SJCRH30 (cell line): Measurements from ENCODE around the gene SLC25A36. TPM values are rescaled to one million over a fixed set of nuclear protein-coding genes. Genes with fewer than 3 reads are reported as not detected.

ENCODE experiments used
- DNase-seq, 2 experiments: peaks; one replicate each; pipeline ENCODE4 v3.0.0-alpha.2; 2015 to 2020
- H3K27ac ChIP-seq: fragments of 250-450 bp; sonication (Bioruptor Pico); 2 replicates; pipeline ENCODE4 v1.5.1; 2020; ENCODE audit warnings: mild to moderate bottlenecking, moderate library complexity
- H3K27me3 ChIP-seq: fragments of 250-450 bp; sonication (Bioruptor Pico); 2 replicates; pipeline ENCODE4 v1.5.1; 2020; ENCODE audit warnings: mild to moderate bottlenecking, moderate library complexity
- H3K36me3 ChIP-seq: fragments of 250-450 bp; sonication (Bioruptor Pico); 2 replicates; pipeline ENCODE4 v1.5.1; 2020; ENCODE audit warnings: mild to moderate bottlenecking, moderate library complexity
- H3K4me1 ChIP-seq: fragments of 250-450 bp; sonication (Bioruptor Pico); 2 replicates; pipeline ENCODE4 v1.5.1; 2020; ENCODE audit warnings: mild to moderate bottlenecking, moderate library complexity
- H3K4me3 ChIP-seq: fragments of 250-450 bp; sonication (Bioruptor Pico); 2 replicates; pipeline ENCODE4 v1.5.1; 2020; ENCODE audit warnings: mild to moderate bottlenecking, moderate library complexity
- H3K9me3 ChIP-seq: fragments of 250-450 bp; sonication (Bioruptor Pico); replicated peaks from 2 replicates; pipeline ENCODE4 v1.5.1; 2020; ENCODE audit warnings: mild to moderate bottlenecking, moderate library complexity
- total RNA-seq: library from RNA; depleted of rRNA; stranded (reverse); fragments of >200 nt; shearing (Covaris generic); gene quantifications from 2 replicates; pipeline ENCODE4 v1.2.3, GENCODE V29; 2014; rRNA removed

The SLC25A36 gene, protein sequence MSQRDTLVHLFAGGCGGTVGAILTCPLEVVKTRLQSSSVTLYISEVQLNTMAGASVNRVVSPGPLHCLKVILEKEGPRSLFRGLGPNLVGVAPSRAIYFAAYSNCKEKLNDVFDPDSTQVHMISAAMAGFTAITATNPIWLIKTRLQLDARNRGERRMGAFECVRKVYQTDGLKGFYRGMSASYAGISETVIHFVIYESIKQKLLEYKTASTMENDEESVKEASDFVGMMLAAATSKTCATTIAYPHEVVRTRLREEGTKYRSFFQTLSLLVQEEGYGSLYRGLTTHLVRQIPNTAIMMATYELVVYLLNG
- 103 and 117 TPM in 2 replicates for total RNA-seq

GRCh38 chr3:140941434-140942220 is at the start of gene SLC25A36:
SLC25A36 (plus strand) TSS chr3:140941836; CDS start chr3:140942055, 219 bp downstream.
- peak; percentile 98 to 99 for DNase-seq
- peak within 1 kb of the TSS; percentile 96 for H3K27ac ChIP-seq
- H3K36me3 ChIP-seq = no peaks in the 10 kb centered on the region; the same call in 1 of the 2 replicates

DNA sequence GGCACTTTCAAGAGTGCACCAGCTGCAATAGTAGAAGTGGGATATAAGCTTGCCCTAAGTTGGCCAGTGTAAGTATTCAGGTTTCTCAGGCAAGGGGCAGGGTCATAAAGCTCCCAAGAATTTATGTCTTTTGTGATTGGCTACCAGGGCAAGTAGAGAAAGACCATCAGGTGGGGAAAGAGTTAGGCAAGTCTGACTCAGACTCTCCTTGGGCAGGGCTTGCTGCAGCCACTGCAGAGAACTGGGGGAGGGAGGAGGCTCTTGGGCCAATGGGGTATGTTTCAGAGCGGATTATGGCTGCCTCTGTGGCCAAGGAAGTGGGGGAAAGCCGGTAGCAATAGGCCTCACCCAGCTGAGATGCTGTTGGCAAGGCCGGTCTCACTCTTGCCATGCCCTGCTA is 44.6 kb upstream of the SLC25A36 start:
- H3K9me3 ChIP-seq = no peaks in the 10 kb centered on the region
- 0 out of 2 replicates have a peak, but pooled peaks cover 2% of the 10 kb centered on the region for H3K4me1 ChIP-seq
- no peak for DNase-seq
- H3K27me3 ChIP-seq = no peaks in the 10 kb centered on the region
- H3K27ac ChIP-seq = no peak overlapping the region
- no peak overlapping the region for H3K4me3 ChIP-seq
- H3K36me3 ChIP-seq = no peaks in the 10 kb centered on the region

More at GRCh38 chr3:140941434-140942220, at the start of gene SLC25A36:
- H3K9me3 ChIP-seq = no peaks in the 10 kb centered on the region
- H3K4me1 ChIP-seq = no peaks in the 10 kb centered on the region
- peak within 1 kb of the TSS; percentile 88 for H3K4me3 ChIP-seq
- H3K27me3 ChIP-seq = no peaks in the 10 kb centered on the region

DNA sequence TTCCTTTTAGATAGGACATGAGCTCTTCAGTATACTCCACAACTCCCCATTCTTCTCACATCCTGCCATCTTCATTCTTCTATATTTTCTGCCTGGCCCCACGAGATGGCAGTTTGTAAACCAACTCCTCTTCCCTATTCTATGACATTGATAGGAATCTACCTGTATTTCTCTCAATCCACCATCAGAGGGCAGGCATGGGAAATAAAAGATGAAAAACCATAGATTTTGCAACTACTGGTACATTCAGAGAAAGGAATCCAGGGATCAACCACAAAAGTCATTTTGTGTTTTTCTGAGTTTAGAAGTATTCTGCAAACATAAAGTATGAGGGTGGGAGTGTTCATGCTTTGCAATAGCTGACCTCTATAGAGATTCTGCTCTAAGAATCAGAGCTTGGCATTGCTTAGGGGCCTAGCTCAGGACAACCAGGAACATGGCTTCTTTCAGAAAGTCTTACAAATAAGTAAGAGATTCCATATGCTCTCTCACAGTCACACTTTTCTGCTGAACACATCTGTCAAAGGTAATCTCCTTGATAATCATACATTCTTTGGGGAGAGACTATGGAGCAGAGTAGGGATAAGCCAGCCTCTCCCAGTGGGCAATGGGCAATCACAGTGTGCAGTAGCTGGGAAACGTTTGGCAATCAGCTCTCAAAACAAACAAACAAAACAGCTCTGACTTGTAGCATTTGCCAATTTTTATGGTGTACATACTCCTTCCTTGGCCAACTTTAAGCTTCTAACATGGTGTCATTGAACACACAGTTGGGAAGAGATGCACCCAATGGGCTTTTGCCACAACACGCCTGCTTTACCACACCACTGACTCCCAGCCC is 43.1 kb upstream of the SLC25A36 start:
- Histone ChIP-seq H3K4me1 (0 out of 2 replicates have a peak, but pooled peaks cover 2% of the 10 kb centered on the region), H3K4me3 (no peak overlapping the region), H3K27me3 (no peaks in the 10 kb centered on the region), H3K27ac (no peak overlapping the region), H3K36me3 (no peaks in the 10 kb centered on the region), H3K9me3 (no peaks in the 10 kb centered on the region)
- DNase-seq = peak; percentile 36 to 83

GRCh38 chr3:140899363-140899762 is 42.3 kb upstream of the SLC25A36 start:
- peak; percentile 37 to 59 for DNase-seq

GRCh38 chr3:140902791-140903190 is 38.8 kb upstream of the SLC25A36 start:
- Histone ChIP-seq H3K36me3 (no peaks in the 10 kb centered on the region), H3K9me3 (no peaks in the 10 kb centered on the region), H3K4me1 (0 out of 2 replicates have a peak, but pooled peaks cover 2% of the 10 kb centered on the region), H3K27ac (no peak overlapping the region), H3K4me3 (no peak overlapping the region), H3K27me3 (peaks cover 4% of the 10 kb centered on the region; the same call in 1 of the 2 replicates)
- no peak for DNase-seq

More at GRCh38 chr3:140899363-140899762, 42.3 kb upstream of the SLC25A36 start:
- Histone ChIP-seq H3K4me3 (no peak overlapping the region), H3K9me3 (no peaks in the 10 kb centered on the region), H3K4me1 (0 out of 2 replicates have a peak, but pooled peaks cover 2% of the 10 kb centered on the region), H3K27ac (no peak overlapping the region), H3K27me3 (no peaks in the 10 kb centered on the region), H3K36me3 (no peaks in the 10 kb centered on the region)

DNA sequence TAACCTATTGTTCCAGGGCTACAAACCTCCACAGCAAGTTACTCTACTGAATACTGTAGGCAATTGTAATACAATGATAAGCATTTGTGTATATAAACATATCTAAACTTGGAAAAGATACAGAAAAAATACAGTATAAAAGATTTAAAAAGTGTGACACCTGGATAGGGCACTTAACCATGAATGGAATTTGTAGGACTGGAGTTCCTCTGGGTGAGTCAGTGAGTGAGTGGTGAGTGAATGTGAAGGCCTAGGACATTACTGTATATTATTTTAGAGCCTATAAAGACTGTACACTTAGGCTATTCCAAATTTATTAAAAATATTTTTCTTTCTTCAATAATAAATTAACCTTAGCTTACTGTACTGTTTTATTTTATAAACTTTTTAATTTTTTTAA is 38.4 kb upstream of the SLC25A36 start:
- H3K4me1 ChIP-seq = 0 out of 2 replicates have a peak, but pooled peaks cover 2% of the 10 kb centered on the region
- H3K4me3 ChIP-seq = no peak overlapping the region
- no peak overlapping the region for H3K27ac ChIP-seq
- no peaks in the 10 kb centered on the region for H3K36me3 ChIP-seq
- peaks cover 4% of the 10 kb centered on the region; the same call in 1 of the 2 replicates for H3K27me3 ChIP-seq
- DNase-seq = no peak
- H3K9me3 ChIP-seq = no peaks in the 10 kb centered on the region

DNA sequence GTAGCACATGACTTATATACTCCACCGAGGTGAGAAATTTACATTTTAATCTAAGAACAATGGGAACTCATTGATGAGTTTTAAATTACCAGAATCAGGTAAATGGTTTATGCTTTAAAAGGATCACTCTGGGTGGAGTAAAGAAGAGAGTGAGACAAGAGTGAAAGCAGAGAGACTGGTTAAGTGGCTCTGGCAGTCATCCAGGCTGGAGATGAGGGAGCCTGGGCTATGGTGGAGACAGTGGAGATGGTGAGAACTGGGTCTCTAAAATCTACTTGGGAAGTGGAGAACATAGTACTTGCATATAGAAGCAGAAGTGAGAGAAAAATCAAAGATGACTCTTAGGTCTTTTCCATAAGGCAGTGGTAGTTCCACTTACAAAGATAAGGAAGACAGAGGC is 37.1 kb upstream of the SLC25A36 start:
- Histone ChIP-seq H3K9me3 (no peaks in the 10 kb centered on the region), H3K4me1 (no peaks in the 10 kb centered on the region), H3K27me3 (peaks cover 4% of the 10 kb centered on the region; the same call in 1 of the 2 replicates), H3K27ac (no peak overlapping the region), H3K36me3 (no peaks in the 10 kb centered on the region), H3K4me3 (no peak overlapping the region)
- DNase-seq = no peak

- DNase-seq = no peak
- Histone ChIP-seq H3K4me1 (no peaks in the 10 kb centered on the region; the same call in 1 of the 2 replicates), H3K36me3 (no peaks in the 10 kb centered on the region), H3K9me3 (no peaks in the 10 kb centered on the region), H3K27me3 (peaks cover 4% of the 10 kb centered on the region; the same call in 1 of the 2 replicates), H3K4me3 (no peak overlapping the region), H3K27ac (no peak overlapping the region)
These were observed 36.1 kb upstream of the SLC25A36 start for GRCh38 chr3:140905559-140905958.

GRCh38 chr3:140906785-140907184 is 34.9 kb upstream of the SLC25A36 start:
- Histone ChIP-seq H3K27me3 (peaks cover 4% of the 10 kb centered on the region; the same call in 1 of the 2 replicates), H3K4me1 (peaks cover 12% of the 10 kb centered on the region), H3K9me3 (no peaks in the 10 kb centered on the region), H3K36me3 (no peaks in the 10 kb centered on the region), H3K27ac (no peak overlapping the region), H3K4me3 (no peak overlapping the region)
- DNase-seq = no peak

DNA sequence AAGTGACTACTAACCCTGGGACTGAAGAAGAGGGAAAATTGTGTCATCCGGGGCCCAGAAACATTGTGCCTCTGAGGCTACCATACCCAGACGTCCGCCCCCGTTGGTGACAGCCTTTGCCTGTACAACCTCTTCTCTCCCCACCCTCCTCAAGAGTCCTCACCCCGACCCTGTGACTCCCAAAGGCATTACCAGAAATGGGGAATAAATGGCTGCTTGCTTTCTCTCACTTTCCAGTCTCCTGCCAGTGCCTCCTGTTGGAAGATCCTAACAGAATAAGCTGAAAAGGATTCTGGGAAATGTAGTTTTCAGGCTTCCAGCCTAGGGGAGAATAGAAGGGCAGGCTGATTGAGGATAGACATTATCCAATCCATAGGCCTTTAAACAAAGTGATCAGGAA is 30.8 kb upstream of the SLC25A36 start:
- Histone ChIP-seq H3K4me3 (peak overlapping the region; percentile 37), H3K27me3 (no peaks in the 10 kb centered on the region), H3K27ac (no peak overlapping the region), H3K4me1 (peaks cover 14% of the 10 kb centered on the region), H3K9me3 (no peaks in the 10 kb centered on the region), H3K36me3 (no peaks in the 10 kb centered on the region)
- DNase-seq = peak; percentile 21 to 72

DNA sequence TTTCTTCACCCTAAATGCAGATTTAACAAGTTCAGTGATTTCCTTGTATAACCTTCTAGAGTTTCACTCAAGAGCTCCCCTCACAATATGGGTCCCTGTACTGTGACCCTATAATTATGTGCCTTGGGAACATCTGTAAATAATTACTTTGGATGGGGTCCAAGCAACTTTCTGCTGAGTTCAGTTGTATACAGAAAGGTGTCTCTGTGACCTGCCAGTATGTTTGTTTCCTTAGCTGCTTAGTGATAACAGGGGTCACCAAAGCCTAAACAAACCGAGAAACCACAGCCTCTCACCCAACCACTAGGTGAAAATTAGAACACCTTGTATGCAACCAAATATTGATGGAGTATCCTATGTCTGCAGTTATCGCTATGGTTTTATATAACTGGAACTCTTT is 29.8 kb upstream of the SLC25A36 start:
- Histone ChIP-seq H3K27me3 (no peaks in the 10 kb centered on the region), H3K36me3 (no peaks in the 10 kb centered on the region), H3K27ac (no peak overlapping the region), H3K4me1 (peaks cover 14% of the 10 kb centered on the region), H3K9me3 (no peaks in the 10 kb centered on the region), H3K4me3 (no peak overlapping the region)
- DNase-seq = peak; percentile 17 to 71

DNA sequence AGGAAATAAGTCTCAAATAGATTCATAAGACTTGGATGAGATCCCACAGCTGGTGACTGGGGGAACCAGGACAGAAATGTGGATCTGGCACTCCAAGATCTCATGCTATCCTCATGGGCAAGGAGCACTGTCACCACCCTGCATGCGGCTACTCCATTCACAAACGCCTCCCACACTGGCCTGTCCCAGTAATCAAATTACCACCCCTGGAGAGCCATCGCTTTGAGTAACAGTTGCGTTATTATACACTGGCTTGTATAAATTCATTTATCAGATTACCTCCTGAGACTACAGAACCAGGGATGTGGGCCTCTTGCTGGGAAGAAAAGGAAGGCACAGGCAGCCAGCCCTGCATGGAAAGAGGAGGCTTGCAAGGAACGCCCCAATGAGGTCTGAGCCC is 27.9 kb upstream of the SLC25A36 start:
- Histone ChIP-seq H3K27me3 (no peaks in the 10 kb centered on the region), H3K4me3 (no peak overlapping the region), H3K4me1 (peaks cover 14% of the 10 kb centered on the region), H3K9me3 (no peaks in the 10 kb centered on the region), H3K36me3 (no peaks in the 10 kb centered on the region), H3K27ac (no peak overlapping the region)
- DNase-seq = no peak

- Histone ChIP-seq H3K27ac (no peak overlapping the region), H3K4me1 (peaks cover 14% of the 10 kb centered on the region), H3K9me3 (no peaks in the 10 kb centered on the region), H3K36me3 (no peaks in the 10 kb centered on the region), H3K4me3 (no peak overlapping the region), H3K27me3 (no peaks in the 10 kb centered on the region)
- no peak for DNase-seq
These were observed 27.2 kb upstream of the SLC25A36 start for GRCh38 chr3:140914384-140914945.

DNA sequence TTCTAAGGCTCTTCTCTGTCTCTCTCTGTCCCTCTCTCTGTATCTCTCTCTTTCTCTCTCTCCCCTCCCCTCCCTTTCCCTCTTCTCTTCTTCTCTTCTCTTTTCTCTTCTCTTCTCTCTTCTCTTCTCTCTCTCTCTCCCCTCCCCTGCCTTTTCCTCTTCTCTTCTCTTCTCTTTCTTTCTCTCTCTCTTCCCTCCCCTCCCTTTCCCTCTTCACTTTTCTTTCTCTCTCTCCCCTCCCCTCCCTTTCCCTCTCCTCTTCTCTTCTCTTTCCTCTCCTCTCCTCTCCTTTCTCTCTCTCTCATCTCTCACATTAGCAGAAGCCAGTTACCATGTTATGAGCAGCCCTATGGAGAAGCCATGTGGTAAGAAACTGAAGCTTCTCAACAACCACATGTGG is 25.0 kb upstream of the SLC25A36 start:
- Histone ChIP-seq H3K4me3 (no peak overlapping the region), H3K36me3 (no peaks in the 10 kb centered on the region), H3K9me3 (no peaks in the 10 kb centered on the region), H3K27me3 (no peaks in the 10 kb centered on the region), H3K4me1 (peaks cover 4% of the 10 kb centered on the region), H3K27ac (no peak overlapping the region)
- no peak for DNase-seq
